NK-92 treated with Interleukin-12 subunit alpha and Interleukin-12 subunit beta, amount 100 ng/mL, for 24 hours (cell line): ENCODE results near the gene DCN.

Experiments used
- DNase-seq: peaks from one replicate; lab custom pipeline; 2025; lab: John Stamatoyannopoulos, UW

The DCN gene

GRCh38 chr12:91185421-91185820 lies 2.8 kb upstream of the DCN start:
- DNase-seq = no peak

- no peak for DNase-seq
Observed at GRCh38 chr12:91183551-91183950, 934 bp upstream of the DCN start.

- no peak for DNase-seq
Observed at GRCh38 chr12:91180582-91181395, 1.8 kb downstream of the DCN start.

- DNase-seq = no peak
Observed at GRCh38 chr12:91179966-91180561, 2.6 kb downstream of the DCN start.

- no peak for DNase-seq
Observed at GRCh38 chr12:91179315-91179714, 3.3 kb downstream of the DCN start.

- no peak for DNase-seq
Observed at GRCh38 chr12:91178781-91179180, 3.8 kb downstream of the DCN start.

GRCh38 chr12:91178139-91178561 lies 4.5 kb downstream of the DCN start:
- DNase-seq = no peak

GRCh38 chr12:91177381-91177780 lies 5.2 kb downstream of the DCN start:
- no peak for DNase-seq

- DNase-seq = no peak
Observed at GRCh38 chr12:91176915-91177314, 5.7 kb downstream of the DCN start.

- DNase-seq = no peak
Observed at GRCh38 chr12:91176358-91176757, 6.3 kb downstream of the DCN start.

- no peak for DNase-seq
Observed at GRCh38 chr12:91173124-91173523, 9.5 kb downstream of the DCN start.

GRCh38 chr12:91172096-91172495 lies 10.5 kb downstream of the DCN start:
- DNase-seq = no peak

GRCh38 chr12:91171476-91171875 lies 11.1 kb downstream of the DCN start:
- no peak for DNase-seq

GRCh38 chr12:91163116-91163515 lies 19.5 kb downstream of the DCN start:
- no peak for DNase-seq

GRCh38 chr12:91161009-91161408 lies 21.6 kb downstream of the DCN start:
- no peak for DNase-seq

- DNase-seq = no peak
Observed at GRCh38 chr12:91155990-91156389, 26.6 kb downstream of the DCN start.

GRCh38 chr12:91154131-91154530 lies 28.5 kb downstream of the DCN start:
- DNase-seq = no peak

GRCh38 chr12:91144053-91144452 lies 38.6 kb downstream of the DCN start:
- DNase-seq = no peak

- no peak for DNase-seq
Observed at GRCh38 chr12:91143206-91143605, 39.4 kb downstream of the DCN start.

GRCh38 chr12:91142221-91142631 lies 40.4 kb downstream of the DCN start:
- no peak for DNase-seq

- no peak for DNase-seq
Observed at GRCh38 chr12:91140026-91140931, 42.3 kb downstream of the DCN start.

- no peak for DNase-seq
Observed at GRCh38 chr12:91139286-91139685, 43.3 kb downstream of the DCN start.
